GM18861 (cell line): Measurements from ENCODE around the gene CRYBB3.

ENCODE experiments used
- ATAC-seq: cut with Tn5 transposase; IDR thresholded peaks from one replicate; pipeline ENCODE4 v1.9.1; 2021; ENCODE audit not compliant: unreplicated experiment

The CRYBB3 gene

DNA sequence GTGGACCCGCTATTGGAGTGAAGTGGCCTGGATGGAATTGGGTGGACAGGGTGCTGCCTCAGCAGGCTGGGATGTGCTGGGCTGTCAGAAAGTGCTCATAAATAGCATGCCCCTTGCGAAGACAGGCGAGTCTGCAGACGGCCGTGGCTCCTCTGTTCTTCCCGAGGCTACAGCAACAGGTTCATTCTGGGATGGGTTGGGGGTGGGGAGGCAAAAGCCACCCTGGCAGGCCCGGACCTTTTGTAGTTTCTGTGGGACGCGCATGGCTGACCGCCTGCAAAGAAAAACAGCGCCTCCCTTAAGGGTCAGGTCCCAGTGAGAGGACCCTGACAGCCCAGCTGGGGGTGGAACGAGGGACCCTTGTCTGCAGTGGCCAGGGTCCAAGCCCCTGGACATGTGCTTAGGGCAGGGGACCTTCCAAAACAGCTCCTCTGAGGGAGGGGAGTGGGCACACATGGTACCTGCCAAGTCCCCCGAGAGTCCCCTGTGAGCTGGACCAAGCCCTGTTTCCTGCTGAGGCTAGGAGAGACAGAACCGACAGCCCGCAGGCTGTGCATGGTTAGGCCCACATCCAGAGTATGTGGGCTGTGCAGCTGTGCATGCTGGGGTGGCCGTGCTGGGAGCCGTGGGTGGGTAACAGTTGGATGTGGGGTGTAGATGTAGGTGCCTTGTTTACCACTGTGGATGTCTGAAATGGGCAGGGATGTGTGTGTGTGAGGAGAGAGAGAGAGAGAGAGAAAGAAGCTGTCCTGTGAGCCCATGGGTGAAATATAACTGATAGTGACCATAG, at the start of gene CRYBB3:
Gene CRYBB3, plus strand, starts transcription at position 128 of the 790 bp plus-strand sequence. CDS start 1,539 bp downstream, outside the sequence.
- ATAC-seq: no peak

DNA sequence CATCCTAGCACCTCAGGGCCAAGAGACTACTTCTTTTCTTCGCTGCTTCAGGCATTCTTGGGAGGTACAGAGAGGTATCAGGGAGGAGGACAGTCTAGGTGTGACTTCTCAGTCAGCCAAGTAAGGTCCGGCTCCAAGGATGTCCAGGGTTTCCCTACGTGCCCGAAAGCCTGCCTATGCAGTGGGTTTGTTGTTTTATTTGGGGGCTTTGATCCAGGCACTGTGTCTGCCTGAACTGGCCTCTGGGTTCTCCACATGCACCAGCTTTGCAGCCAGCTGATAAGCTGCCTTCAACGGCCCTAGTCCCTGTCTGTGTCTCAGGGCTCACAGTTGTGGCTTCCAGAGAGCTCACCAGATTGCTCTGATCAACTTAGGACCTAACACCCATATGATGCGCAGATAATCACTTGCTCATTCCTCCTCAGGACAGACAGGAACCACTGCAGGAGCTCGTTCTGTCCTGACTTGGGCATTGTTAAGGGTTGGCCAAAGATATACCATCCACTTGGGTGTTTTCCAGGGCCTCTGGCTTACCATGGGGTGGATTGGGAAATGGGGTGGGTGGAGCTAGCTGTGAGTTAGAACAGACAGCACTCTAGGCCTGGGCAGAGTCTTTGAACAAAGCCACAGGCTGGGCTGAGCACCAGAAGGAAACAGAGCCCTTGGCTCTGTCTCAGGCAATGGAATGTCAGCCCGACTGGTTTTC, 45.5 kb upstream of the CRYBB3 start:
- no peak for ATAC-seq

DNA sequence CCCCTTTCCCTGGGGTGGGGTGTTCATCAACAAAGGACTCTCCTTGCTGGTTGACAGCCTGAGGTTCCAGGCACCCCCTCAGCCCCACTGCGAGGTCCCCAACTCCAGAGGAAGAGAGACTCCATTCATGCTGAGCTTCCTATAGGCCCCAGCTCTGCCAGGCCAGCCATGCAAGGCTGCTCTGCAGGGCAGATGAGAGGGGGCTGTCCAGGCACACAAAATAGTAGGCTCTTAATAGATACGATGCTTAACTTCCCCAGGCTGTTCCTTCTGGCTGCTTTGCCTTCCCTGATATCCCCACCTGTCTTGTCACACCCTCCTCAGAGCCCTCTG, 45.0 kb upstream of the CRYBB3 start:
- no peak for ATAC-seq

DNA sequence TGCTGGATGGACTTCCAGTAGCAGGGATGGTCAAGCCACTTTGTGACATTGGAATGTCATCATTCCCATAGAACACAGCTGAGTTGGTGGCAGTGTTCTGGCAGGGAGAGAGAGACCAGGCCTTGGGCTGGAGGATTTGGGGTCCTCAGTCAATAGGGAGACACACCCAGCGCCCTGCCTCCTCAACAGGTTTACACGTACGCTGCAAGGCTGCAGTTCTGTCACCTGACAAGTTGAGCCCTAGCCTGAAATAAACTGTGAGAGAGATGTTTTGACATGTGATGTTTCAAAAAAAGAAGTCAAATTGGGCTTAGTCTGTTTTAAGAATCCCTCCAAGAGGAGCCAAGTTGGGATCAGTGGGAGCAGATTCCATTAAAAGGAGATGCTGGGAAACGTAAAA, 42.9 kb upstream of the CRYBB3 start:
- no peak for ATAC-seq

DNA sequence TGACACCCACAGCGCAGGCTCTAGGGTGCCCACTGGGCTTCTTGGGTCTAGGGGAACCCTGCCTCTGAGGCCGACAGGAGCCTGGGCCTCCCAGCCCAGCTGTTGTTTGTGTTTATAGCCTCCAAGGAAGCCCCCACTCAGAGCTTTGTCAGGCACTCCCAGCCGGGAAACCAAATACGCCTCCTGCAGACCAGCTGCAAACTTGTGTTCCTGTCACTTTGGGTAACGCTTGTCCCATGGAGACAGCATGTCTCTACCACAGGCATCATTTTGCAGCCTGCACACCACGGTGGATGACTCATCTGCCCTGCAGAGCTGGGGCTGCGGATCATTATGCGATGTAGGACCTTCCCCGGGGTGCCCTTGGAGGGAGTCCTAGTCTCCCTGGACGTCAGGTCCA, 40.6 kb upstream of the CRYBB3 start:
- ATAC-seq: no peak

DNA sequence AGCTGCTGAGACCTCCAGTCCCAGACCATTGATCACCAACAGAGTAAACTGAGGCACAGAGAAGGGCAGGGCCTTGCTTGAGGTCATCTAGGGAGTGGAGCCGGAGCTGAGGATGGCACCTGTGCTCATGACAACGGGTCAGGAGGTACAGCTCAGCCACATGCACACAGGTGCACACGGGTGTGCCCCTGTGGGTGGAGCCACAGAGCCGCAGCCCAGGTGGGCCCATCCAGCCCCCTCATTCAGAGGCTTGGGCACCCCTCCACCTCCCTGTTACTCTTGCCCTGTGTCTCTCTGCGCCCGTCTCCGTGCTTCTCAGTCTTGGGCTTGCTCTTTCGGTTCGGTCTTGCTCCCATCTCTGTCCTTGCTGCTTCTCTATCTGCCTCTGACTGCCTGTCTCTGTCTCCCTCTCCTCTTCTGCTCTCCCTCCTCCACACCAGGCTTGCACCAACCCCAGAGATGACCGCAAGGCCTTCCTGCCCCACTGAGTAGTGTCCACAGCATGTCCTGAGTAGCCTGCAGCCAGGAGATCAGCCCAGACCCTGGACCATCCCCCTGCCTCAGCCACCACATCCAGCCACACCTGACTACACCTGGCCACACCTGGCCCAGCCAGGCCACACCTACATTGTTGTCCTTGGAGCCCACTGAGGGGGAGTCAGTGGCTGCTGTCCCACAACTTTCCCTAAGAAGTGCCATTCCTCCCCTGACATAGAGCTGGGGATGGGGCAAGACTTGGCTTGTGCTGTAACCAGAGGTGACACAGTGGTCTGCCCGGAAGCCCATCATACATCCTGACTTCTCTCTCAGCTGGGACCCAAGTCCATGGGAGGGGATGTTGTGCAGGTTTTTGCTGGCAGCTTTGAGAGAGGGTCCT, 39.3 kb upstream of the CRYBB3 start:
- ATAC-seq: no peak

DNA sequence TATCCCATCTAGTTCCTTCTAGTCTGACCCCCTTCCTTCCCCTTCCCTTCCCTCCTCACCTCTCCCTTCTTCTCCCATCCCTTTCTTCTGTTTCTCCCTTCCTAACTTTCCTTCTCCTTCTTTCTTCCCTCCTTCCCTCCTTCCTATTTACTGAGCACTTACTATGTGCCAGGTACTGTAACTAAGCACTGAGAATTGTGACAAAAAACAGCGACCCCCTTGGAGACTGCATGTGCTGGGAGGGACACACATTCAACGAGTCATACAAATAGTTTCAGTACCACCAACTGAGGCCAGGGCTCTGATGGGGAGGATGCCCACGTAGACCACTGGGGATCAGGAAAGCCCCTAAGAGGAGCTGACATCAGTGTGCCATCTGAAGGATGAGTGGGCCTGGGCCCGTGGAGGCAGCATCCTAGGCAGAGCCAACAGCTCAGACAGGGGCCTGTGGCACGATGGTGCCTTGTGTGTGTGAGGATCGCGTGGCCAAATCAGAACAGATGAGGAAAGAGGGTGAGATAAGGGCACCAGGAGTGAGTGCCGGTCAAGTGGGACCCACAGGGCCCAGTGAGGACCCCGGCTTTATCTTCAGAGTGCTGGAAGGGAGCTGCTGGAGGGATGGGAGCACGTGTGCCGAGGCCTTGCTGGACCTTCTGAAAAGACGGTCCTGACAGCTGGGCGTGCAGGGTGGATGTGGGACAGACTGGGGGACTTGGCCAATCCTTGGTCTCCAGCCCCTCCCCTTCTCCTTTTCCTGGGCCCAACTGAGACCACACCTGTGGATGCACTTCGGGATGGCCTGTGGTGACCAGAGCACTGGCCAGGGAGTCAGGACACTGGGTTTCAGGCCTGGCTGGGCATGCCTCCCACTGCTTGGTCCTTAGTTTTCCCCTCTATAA, 38.4 kb upstream of the CRYBB3 start:
- no peak for ATAC-seq

DNA sequence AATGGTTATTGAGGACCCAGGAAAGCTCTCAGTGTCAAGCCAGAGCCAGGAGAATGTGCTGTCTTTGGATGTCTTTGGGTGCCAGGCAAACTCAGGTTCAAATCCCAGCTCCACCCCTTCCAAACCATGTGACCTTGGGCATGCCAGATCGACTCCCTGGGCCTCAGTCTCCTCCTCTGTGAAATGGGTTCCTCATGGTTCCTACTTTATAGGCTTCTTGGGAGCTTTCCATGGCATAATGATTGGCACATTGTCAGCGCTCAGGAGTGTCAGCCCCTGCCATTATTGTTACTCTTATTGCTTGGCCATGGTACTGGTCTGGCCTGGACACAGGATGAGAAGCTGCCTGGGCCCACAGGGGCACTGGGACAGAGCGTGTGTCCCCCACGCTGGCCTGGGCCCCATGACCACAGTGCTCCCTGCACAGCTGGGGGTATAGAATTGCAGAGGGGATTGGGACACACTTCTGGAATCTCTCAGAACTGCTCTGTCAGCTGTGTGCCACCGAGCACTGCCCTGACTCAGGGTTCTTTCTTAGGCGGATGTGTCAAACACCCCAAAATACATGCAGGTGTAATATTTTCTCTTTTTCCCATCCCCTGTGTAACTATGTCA, 37.6 kb upstream of the CRYBB3 start:
- ATAC-seq: no peak

DNA sequence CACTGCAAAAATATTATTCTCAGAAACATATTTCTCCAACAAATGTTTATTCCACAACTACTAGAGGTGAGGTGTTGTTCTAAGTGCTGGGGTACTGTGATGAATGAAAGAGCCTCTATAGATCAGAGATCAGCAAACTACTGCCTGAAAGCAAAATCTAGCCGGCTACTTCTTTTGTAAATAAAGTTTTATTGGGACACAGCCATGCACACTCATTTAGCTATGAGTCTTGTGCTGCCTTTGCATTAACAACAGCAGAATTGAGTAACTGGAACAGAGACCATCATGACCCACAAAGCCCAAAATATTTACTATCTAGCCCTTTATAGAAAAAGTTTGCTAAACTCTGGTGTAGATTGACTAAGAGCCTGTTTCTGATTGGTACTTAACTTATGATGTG, 37.1 kb upstream of the CRYBB3 start:
- ATAC-seq: no peak

DNA sequence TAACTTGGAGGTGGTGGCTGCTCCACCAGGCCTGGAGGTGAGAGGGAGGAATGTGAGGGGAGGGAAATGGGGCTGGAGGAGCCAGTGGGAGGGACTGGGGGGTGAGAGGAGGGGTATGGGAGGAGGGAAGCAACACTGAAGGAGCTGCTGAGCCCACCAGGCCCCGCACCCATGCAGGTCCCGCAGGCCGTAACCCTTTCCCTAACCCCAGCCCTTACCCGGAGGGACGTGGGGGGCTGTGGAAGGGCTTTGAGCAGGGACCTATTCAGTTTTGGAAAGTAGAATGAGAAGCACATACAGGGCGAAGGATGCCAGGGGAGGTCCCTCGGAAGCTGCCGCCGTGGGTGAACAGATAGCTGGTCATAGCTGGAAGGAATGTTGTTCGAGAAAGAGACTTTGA, 33.9 kb upstream of the CRYBB3 start:
- ATAC-seq: no peak

DNA sequence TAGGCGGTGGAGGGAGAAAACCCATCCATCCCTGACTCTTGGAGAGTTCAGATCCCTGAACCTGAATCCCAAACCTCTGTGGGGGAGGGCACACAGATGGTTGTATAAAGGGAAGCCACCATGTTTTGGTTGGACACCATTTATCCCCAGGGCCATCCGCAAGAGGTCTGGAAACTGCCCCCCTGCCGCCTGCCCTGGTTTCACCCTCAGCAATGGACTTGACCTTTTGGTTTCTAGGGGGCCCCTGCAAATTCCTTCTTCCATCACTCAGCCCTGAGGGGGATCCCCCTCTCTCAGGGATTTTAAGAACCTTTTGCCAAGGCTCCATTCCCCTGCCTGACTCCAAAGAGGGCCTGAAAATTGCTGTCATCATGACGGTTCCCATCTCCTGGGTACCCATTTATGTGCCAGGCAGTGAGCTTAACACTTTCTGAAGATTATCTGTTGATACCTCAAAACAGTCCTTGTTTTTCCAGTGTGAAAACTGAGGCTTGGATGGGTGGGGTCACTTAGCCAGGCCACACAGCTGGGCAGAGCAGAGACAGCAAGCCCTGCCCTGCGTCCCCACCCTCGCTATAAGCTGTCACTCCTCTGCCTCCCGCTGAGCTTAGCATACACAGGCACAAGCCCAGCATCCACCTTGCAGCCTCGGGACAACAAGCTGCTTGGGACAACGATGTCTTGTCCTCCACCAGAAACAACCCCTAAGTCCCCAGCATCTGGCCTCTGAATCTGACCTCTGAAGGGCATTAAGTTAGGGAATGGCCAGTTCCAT, 33.2 kb upstream of the CRYBB3 start:
- ATAC-seq: no peak

DNA sequence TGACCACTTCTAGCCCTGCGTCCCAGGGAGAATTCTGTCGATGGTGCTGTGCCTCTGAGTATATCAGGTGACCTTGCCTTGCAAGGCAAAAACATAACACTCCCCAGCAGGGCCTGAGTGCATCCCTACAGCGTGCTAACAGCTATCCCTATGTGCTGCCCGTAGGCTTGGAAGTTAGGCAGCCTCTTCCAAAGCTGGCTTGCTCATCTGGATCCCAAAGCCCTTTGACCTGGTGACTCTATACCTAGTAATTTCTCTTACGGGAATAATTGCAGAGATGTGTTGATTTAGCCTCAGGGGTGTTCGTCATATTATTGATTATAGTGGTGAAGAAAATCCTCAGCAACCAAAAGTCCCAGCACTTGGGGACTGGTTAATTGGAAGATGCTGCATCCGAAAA, 32.6 kb upstream of the CRYBB3 start:
- no peak for ATAC-seq

DNA sequence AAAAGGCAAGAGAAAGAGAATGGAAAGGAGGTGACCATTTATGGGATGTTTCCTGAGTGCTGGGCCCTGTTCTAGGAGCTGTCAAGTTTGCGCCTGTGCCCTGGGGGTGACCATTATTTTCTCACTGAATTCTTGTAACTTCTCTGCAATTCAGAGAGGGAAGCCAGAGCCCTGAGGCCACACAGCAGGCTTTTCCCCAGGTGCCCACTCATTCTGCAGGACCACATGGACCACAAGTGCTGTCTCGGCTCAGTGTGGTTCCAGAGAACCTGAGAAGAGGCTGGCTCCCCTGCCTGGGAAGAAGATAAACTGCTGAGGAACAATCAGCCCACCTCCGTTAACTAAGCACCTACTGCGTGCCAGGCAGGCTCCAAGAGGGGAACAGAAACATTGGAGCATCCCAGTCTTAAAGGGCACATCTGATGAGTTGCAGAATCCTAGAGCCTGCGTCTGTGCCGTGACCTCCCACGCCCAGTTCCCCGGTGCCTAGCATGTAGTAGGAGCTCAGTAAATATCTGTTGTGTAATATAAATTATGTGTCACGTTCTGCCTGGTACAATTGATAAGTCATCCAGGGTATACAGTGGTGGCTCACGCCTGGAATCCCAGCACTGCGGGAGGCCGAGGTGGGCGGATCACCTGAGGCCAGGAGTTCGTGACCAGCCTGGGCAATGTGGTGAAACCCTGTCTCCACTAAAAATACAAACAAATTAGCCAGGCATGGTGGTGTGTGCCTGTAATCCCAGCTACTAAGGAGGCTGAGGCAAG, 31.6 kb upstream of the CRYBB3 start:
- ATAC-seq: no peak

DNA sequence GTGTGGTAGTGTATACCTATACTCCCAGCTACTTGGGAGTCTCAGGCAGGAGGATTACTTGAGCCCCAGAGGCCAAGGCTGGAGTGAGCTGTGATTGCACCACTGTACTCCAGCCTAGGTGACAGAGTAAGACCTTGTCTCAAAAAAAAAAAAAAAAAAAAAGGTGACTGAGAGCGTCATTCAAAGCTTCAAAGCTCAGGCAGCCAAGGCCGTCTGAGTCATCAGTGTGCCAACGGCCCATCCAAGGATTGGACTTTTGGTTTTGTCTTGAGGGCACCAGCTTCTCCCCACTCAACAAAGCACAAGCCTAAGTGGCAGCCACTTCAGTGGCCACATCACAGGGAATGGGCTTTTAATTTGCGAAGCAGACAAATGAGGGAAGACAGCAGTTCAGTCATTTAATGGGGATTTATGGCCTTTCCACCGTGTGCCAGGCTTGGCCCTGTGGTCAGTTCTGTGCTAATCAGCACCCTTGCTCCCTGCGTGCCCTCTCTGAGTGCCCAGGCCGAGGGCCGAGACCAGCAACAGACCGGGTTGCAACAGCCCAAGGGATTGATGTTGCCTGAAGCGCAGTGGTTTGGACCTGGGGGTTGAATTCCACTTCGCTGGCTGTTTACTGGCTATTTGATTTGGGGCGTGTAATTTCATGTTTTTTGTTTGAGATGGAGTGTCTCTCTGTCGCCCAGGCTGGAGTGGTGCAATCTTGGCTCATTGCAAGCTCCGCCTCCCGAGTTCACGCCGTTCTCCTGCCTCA, 30.2 kb upstream of the CRYBB3 start:
- no peak for ATAC-seq

DNA sequence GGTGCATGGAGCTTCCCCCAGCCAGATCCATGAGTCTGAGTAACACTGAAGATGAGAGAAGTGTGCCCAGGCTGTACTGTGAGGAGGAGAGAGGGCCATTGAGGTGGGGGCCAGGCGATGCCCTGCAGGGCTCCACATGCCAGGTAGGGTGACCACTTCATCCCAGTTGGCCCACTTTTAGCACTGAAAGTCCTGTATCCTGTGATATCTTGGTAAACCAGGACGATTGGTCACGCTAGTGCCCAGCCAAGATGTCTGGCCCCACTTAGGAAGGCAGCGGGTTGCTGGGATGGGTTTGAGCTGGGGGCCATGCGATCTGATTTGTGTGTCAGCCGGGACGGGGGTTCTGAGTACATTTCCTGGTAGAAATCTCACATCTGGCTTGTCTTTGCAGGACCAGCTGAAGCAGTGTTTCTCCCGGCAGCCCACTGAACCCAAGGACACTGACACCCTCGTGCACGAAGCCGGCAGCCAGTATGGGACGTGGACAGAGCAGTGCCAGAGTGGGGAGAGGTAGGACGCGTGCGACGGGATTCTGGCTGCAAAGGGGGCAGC, 29.2 kb upstream of the CRYBB3 start:
- no peak for ATAC-seq

DNA sequence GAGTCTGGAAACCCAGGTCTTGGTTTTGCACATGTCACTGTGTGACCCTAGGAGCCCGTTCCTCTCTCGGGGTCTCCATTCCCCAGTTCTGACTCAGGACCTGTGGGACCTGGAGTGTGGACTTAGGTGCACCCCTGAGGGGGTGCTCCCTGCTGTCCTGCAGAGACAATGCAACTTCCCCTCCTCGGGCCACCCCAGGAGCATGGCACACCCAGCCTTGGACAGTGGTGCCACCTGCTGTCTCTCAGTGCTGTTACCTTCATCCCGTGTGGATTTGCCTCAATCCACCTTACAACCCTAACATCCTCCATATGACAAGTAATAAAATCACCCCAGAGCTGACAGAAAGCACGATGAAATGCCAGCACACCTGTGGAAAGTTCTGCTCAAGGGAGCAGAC, 27.5 kb upstream of the CRYBB3 start:
- no peak for ATAC-seq

DNA sequence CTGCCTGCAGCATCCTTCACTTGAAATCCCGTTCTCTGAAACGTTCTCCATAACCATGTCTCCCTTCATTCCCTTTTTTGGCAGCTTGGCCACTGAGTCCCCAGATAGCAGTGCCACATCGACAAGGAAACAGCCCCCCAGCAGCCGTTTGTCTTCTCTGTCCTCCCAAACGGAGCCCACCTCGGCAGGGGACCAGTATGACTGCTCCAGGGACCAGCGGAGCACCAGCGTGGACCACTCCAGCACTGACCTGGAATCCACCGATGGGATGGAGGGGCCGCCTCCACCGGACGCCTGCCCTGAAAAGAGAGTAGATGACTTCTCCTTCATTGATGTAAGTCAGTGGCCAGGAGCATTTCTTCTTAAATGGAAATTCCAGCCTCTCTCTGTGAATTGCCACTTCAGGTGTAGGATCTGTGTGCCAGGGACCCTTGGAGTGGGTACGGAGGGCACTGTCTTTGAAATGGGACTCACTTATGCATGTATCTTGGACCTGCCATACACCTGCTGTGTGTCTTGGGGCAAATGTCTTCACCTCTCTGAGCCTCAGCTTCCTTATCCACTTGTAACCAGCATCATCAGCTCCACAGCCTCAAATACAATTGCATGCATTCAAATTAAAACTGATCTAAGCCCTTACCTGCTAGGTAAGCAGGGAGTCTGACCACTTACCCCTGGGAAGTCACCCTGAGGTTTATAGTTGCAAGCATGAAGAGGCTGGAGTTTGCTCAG, 25.3 kb upstream of the CRYBB3 start:
- no peak for ATAC-seq
